Measurements from ENCODE around the gene LRP1B.

- TF ChIP-seq CTCF (IDR thresholded peaks at IDR 0.05; ENCODE audit: low read length) (no peak), EZH2phosphoT487 (IDR thresholded peaks at IDR 0.05; ENCODE audit: low read length) (no peak), EZH2 (optimal IDR thresholded peaks at IDR 0.05; ENCODE audit: low read depth, low read length) (no peak)
Observed at GRCh38 chr2:141586985-141587384, 543.8 kb downstream of the LRP1B start.
